CD4-positive, alpha-beta memory T cell (primary cell): ENCODE results near the gene HIGD1A. TPM values are rescaled to one million over a fixed set of nuclear protein-coding genes. Genes with fewer than 3 reads are reported as not detected.

ENCODE experiments used
- CTCF ChIA-PET: fragments of 350-600 bp; sonication (Branson Sonifier 250); formaldehyde crosslinking; loops from one replicate; lab custom pipeline; 2021; ENCODE audit warnings: inconsistent platforms; ENCODE audit not compliant: partially characterized antibody; lab: Charles Lee
- POLR2A ChIA-PET: fragments of 350-600 bp; sonication (Branson Sonifier 250); formaldehyde crosslinking; loops from one replicate; lab custom pipeline; 2021; ENCODE audit not compliant: partially characterized antibody; lab: Charles Lee
- DNase-seq, 5 donors: peaks; one replicate each; pipeline versions ENCODE4 v3.0.0 to v3.0.0-alpha.2; 2020 to 2022; ENCODE audit warnings: mixed read lengths in 1 of 5
- H3K27ac ChIP-seq: one replicate; pipeline ENCODE4 v1.7.0; 2013; ENCODE audit warnings: low read depth, low read length
- H3K27me3 ChIP-seq: 2 replicates; pipeline ENCODE4 v1.7.0; 2013; ENCODE audit warnings: mild to moderate bottlenecking, low read length, moderate library complexity; ENCODE audit not compliant: insufficient read depth
- H3K36me3 ChIP-seq: 2 replicates; pipeline ENCODE4 v1.7.0; 2013; ENCODE audit warnings: mild to moderate bottlenecking, low read length, moderate library complexity; ENCODE audit not compliant: insufficient read depth
- H3K4me1 ChIP-seq: 2 replicates; pipeline ENCODE4 v1.7.0; 2013; ENCODE audit warnings: mild to moderate bottlenecking, low read length, moderate library complexity; ENCODE audit not compliant: insufficient read depth
- H3K4me3 ChIP-seq, 2 donors: one replicate each; pipeline ENCODE4 v1.7.0; 2013; ENCODE audit warnings: low read length in 2 of 2, mild to moderate bottlenecking in 1 of 2
- H3K9me3 ChIP-seq, 2 donors: one replicate each; pipeline ENCODE4 v1.7.0; 2013; ENCODE audit warnings: low read length in 2 of 2, control low read depth in 1 of 2; ENCODE audit not compliant: control insufficient read depth in 1 of 2
- H3K27ac Mint-ChIP-seq, 7 donors: one replicate each; pipeline ENCODE4 v1.8.0; 2020 to 2021; ENCODE audit warnings: mixed read lengths in 7 of 7, mild to moderate bottlenecking in 6 of 7, inconsistent platforms in 3 of 7, moderate library complexity in 3 of 7
- H3K27me3 Mint-ChIP-seq, 2 donors: one replicate each; pipeline ENCODE4 v1.8.0; 2020 to 2021; ENCODE audit warnings: mixed read lengths in 2 of 2
- H3K36me3 Mint-ChIP-seq, 2 donors: one replicate each; pipeline ENCODE4 v1.8.0; 2020 to 2021; ENCODE audit warnings: mixed read lengths in 2 of 2, inconsistent platforms in 1 of 2, mild to moderate bottlenecking in 1 of 2
- H3K4me1 Mint-ChIP-seq, 4 donors: one replicate each; pipeline ENCODE4 v1.8.0; 2020 to 2021; ENCODE audit warnings: mixed read lengths in 4 of 4, mild to moderate bottlenecking in 1 of 4
- H3K4me3 Mint-ChIP-seq, 8 donors: one replicate each; pipeline ENCODE4 v1.8.0; 2020 to 2021; ENCODE audit warnings: mixed read lengths in 8 of 8, mild to moderate bottlenecking in 7 of 8, moderate library complexity in 6 of 8, inconsistent platforms in 3 of 8
- H3K9me3 Mint-ChIP-seq, 8 donors: one replicate each; pipeline ENCODE4 v1.8.0; 2020 to 2021; ENCODE audit warnings: mixed read lengths in 8 of 8, mild to moderate bottlenecking in 5 of 8, inconsistent platforms in 3 of 8, moderate library complexity in 1 of 8
- intact Hi-C: fragments of 100-400 bp; cut with micrococcal nuclease; formaldehyde crosslinking; loops from one replicate; pipeline ENCODE4 v1.15.1; 2023
- polyA plus RNA-seq, 2 donors: library from polyadenylated mRNA; unstranded; fragments of 300-500 nt; fragmentation: Illumina TruSeq; gene quantifications; one replicate each; pipeline ENCODE4 v1.2.3, GENCODE V29; 2021
- total RNA-seq, 2 experiments: library from RNA; stranded (reverse); gene quantifications; one replicate each; pipeline ENCODE4 v1.2.3, GENCODE V29; 2021

HIGD1A gene
- 10 to 100 TPM; 24.3 to 26.7 TPM for total RNA-seq
- 100 to 1,000 TPM in 1 of 2 donors, 10 to 100 TPM in 1; 91.3 to 157 TPM for polyA plus RNA-seq

DNA sequence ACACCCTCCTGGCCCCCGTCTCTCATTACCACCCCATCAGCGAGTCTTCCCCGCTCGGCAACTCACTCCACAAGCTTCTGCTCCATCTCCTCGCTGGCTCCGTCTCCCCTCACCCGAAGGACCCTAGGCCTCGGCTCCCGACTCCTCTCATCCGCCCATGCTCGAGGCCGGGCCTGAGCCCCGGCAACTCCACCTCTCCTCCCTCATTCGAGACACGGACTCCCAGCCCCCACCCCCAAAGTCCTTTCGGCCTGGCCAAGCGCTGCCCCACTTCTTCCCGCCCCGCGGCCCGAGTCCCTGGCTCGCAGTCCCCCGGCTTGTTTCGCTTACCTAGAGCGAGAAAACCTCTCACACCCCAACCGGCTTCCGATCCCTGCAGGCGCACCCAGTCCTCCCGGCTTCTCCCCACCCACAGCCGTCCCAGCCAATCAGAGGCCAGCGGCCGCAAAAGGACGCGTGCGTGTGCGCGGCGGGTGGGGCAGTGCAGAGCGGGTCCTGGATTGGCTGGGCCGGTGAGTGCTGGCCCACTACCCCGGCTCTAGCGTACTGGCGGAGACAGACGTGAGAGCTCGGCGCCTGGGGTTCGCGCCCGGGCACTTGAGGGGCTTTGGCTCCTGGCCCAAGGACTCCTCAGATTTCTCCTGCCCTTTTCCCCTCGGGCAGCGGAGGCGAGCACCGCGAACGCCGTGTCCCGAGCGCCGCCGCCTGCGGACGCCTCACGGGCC, at the start of gene HIGD1A:
HIGD1A (minus strand) TSS at position 385 of the 725 bp plus-strand sequence. CDS start 10,237 bp downstream, outside the sequence.
- Mint-ChIP-seq H3K27me3 (peaks cover 6% of the 10 kb centered on the region in 2 donors), H3K4me3 (peak within 1 kb of the TSS; percentile 94 to 98 (median 96)), H3K9me3 (no peaks in the 10 kb centered on the region), H3K4me1 (peaks cover 24 to 57% (median 37%) of the 10 kb centered on the region in 4 donors), H3K36me3 (peaks cover 0 to 11% of the 10 kb centered on the region in 2 donors), H3K27ac (peak within 1 kb of the TSS; percentile 91 to 99 (median 96))
- Histone ChIP-seq H3K9me3 (no peaks in the 10 kb centered on the region), H3K27ac (peak within 1 kb of the TSS; percentile 81), H3K4me1 (peaks cover 38% of the 10 kb centered on the region), H3K4me3 (peak within 1 kb of the TSS; percentile 86 to 88), H3K27me3 (no peaks in the 10 kb centered on the region), H3K36me3 (no peaks in the 10 kb centered on the region)
- POLR2A ChIA-PET: interaction anchor here (0.6 to 1.2 kb wide), 6 partner anchors 9 to 376 kb away, joined by 3 read pairs; partner anchors contain the start of gene SEC22C
- intact Hi-C loops: loop anchor here (1.0 to 2.0 kb wide), 4 partner anchors 27 to 222 kb away; partner anchors contain the start of gene CCDC13
- DNase-seq: peak; percentile 90 to 92 (median 91)
- CTCF ChIA-PET: interaction anchor here (1.0 to 4.8 kb wide), 4 partner anchors 10 to 59 kb away, joined by 3 to 15 read pairs (median 5); no protein-coding TSS in a partner anchor

DNA sequence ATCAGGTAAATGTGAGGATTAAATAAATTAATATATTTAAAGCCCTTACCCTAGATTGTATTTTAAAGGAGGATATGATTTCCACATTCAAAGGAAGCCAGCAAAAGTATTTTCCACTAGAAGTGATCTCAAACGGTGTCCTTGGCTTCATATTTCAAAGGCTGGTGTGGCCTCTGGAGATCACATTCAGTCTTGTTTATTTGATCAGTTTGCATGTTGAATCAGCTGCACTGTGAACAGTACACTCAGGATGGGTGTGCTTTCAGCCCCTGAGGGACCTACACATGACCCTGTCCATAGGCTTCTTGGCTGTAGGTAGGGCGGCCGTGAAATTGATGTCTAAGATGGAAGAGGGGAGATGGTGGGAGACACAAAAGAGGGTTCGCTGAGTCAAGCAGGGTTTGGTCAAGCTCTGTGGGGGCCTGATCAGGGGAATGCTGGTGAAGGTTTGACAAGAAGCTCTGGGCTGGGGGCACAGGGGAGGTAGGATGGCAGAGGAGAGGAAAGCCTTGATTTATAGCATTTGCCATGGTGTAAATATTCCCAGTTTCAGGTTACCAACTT, 49.5 kb upstream of the HIGD1A start:
- H3K36me3 ChIP-seq: no peaks in the 10 kb centered on the region
- intact Hi-C loops: no loop called here
- no peaks in the 10 kb centered on the region for H3K9me3 Mint-ChIP-seq
- H3K27ac ChIP-seq: no peak overlapping the region
- no peaks in the 10 kb centered on the region for H3K4me1 ChIP-seq
- H3K4me1 Mint-ChIP-seq: no peaks in the 10 kb centered on the region
- peaks cover 9 to 13% of the 10 kb centered on the region in 2 donors for H3K27me3 Mint-ChIP-seq
- no peak overlapping the region for H3K4me3 ChIP-seq
- no peak overlapping the region for H3K27ac Mint-ChIP-seq
- POLR2A ChIA-PET: no interaction called here
- no peak for DNase-seq
- H3K9me3 ChIP-seq: no peaks in the 10 kb centered on the region
- H3K4me3 Mint-ChIP-seq: no peak overlapping the region
- no peaks in the 10 kb centered on the region for H3K36me3 Mint-ChIP-seq
- CTCF ChIA-PET: no interaction called here
- no peaks in the 10 kb centered on the region for H3K27me3 ChIP-seq

DNA sequence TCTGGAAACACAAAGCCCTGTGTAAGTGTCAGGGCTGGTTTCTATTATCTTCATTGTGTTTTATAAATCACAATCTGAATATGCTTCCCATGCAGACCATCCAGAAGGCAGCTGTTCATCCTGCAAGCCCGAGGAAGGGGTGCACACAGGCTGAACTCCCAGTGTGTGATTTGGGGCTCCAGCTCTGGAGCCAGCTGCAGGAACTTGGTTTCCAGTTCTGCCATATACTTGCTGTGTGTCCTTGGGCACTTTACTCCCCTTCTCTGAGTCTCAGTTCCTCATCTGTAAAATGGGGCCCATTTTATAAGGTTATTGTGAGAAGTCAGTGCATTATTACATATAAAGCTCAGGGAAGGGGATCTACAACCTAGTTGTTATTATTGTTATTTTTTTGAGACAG, 48.8 kb upstream of the HIGD1A start:
- no peak overlapping the region for H3K4me3 Mint-ChIP-seq
- no peak overlapping the region for H3K27ac Mint-ChIP-seq
- ChIA-PET CTCF (no interaction called here), POLR2A (no interaction called here)
- no peaks in the 10 kb centered on the region for H3K27me3 ChIP-seq
- intact Hi-C loops: no loop called here
- H3K9me3 ChIP-seq: no peaks in the 10 kb centered on the region
- H3K36me3 ChIP-seq: no peaks in the 10 kb centered on the region
- no peak overlapping the region for H3K27ac ChIP-seq
- no peaks in the 10 kb centered on the region for H3K4me1 Mint-ChIP-seq
- H3K9me3 Mint-ChIP-seq: no peaks in the 10 kb centered on the region
- no peaks in the 10 kb centered on the region for H3K36me3 Mint-ChIP-seq
- H3K27me3 Mint-ChIP-seq: peaks cover 9% of the 10 kb centered on the region in 2 donors
- H3K4me3 ChIP-seq: no peak overlapping the region
- H3K4me1 ChIP-seq: no peaks in the 10 kb centered on the region
- no peak for DNase-seq

DNA sequence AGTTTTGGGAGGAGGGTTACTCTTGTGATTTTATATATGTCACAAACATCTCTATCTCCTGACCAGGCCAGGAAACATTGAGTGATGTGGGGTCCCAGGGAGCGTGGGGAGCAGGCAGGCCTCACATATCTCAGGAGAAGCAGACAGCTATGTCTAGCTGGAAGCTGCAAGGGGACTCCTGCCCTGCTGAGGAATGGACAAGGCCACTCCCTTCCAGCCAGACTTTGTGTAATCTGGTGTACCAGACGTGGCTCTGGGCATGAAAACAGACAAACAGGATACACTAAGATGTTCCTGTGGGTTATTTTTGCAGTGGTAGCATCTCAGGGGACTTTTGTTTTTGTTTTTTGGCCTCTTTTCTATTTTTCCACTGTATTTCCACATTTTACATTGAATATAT, 48.2 kb upstream of the HIGD1A start:
- no peaks in the 10 kb centered on the region for H3K36me3 Mint-ChIP-seq
- peaks cover 9% of the 10 kb centered on the region in 2 donors for H3K27me3 Mint-ChIP-seq
- Histone ChIP-seq H3K9me3 (no peaks in the 10 kb centered on the region), H3K27me3 (no peaks in the 10 kb centered on the region), H3K4me1 (peaks cover under 1% of the 10 kb centered on the region), H3K36me3 (no peaks in the 10 kb centered on the region), H3K4me3 (no peak overlapping the region), H3K27ac (no peak overlapping the region)
- peaks cover 0 to 4% (median under 1%) of the 10 kb centered on the region in 4 donors for H3K4me1 Mint-ChIP-seq
- H3K9me3 Mint-ChIP-seq: no peaks in the 10 kb centered on the region
- intact Hi-C loops: no loop called here
- POLR2A ChIA-PET: no interaction called here
- CTCF ChIA-PET: interaction anchor here (1.0 kb wide), 2 partner anchors 13 to 29 kb away, joined by 4 to 6 read pairs; no protein-coding TSS in a partner anchor
- H3K27ac Mint-ChIP-seq: no peak overlapping the region
- H3K4me3 Mint-ChIP-seq: no peak overlapping the region
- no peak for DNase-seq

DNA sequence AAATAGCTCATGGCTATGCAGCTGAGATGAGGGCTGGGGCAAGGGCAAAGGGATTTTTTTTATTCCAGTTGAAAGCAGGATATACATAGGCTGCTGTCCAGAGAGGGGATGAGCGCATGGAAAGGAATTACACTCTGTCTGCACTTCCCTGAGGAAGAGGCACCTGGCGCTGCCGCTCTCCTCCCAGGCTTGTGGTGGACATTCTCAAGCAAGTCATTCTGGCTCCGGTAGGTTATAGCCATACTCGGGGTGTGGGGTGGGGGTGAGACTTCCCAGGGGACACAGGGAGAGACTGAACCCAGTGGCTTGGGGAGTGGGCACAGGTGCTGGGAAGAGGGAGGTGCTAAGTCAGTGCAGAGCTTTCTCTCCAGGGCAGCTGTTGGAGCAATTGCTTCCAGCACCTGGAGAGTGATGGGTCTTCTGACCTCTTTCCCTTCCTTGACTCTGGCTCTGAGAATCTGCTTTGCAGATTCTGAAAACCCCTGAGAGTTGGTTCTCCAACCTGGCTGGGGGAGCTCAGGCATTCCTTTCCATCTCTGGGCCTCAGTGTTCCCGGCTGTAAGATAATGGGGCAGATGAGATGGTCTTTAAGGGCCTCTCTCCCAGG, 47.0 kb upstream of the HIGD1A start:
- no peaks in the 10 kb centered on the region for H3K9me3 Mint-ChIP-seq
- no peaks in the 10 kb centered on the region for H3K36me3 Mint-ChIP-seq
- no peak overlapping the region for H3K4me3 ChIP-seq
- H3K36me3 ChIP-seq: no peaks in the 10 kb centered on the region
- no peak overlapping the region for H3K27ac Mint-ChIP-seq
- no peak overlapping the region for H3K4me3 Mint-ChIP-seq
- no peaks in the 10 kb centered on the region for H3K27me3 ChIP-seq
- H3K9me3 ChIP-seq: no peaks in the 10 kb centered on the region
- peaks cover 7% of the 10 kb centered on the region for H3K4me1 ChIP-seq
- no peak overlapping the region for H3K27ac ChIP-seq
- intact Hi-C loops: no loop called here
- CTCF ChIA-PET: interaction anchor here (1.0 kb wide), 2 partner anchors 12 to 30 kb away, joined by 4 to 6 read pairs; no protein-coding TSS in a partner anchor
- H3K4me1 Mint-ChIP-seq: peaks cover 4 to 14% (median 8%) of the 10 kb centered on the region in 4 donors
- no peak for DNase-seq
- H3K27me3 Mint-ChIP-seq: peaks cover 7 to 9% of the 10 kb centered on the region in 2 donors
- POLR2A ChIA-PET: no interaction called here

GRCh38 chr3:42850263-42850662, 46.0 kb upstream of the HIGD1A start:
- H3K36me3 ChIP-seq: no peaks in the 10 kb centered on the region
- no peak overlapping the region for H3K27ac ChIP-seq
- H3K4me1 Mint-ChIP-seq: peaks cover 4 to 14% (median 8%) of the 10 kb centered on the region in 4 donors
- ChIA-PET POLR2A (no interaction called here), CTCF (no interaction called here)
- H3K4me1 ChIP-seq: peaks cover 7% of the 10 kb centered on the region
- no peak for DNase-seq
- H3K27me3 Mint-ChIP-seq: peaks cover 4 to 6% of the 10 kb centered on the region in 2 donors
- H3K36me3 Mint-ChIP-seq: no peaks in the 10 kb centered on the region
- H3K9me3 ChIP-seq: no peaks in the 10 kb centered on the region
- H3K4me3 Mint-ChIP-seq: no peak overlapping the region
- H3K27ac Mint-ChIP-seq: no peak overlapping the region
- H3K4me3 ChIP-seq: no peak overlapping the region
- intact Hi-C loops: no loop called here
- H3K27me3 ChIP-seq: no peaks in the 10 kb centered on the region
- no peaks in the 10 kb centered on the region for H3K9me3 Mint-ChIP-seq

DNA sequence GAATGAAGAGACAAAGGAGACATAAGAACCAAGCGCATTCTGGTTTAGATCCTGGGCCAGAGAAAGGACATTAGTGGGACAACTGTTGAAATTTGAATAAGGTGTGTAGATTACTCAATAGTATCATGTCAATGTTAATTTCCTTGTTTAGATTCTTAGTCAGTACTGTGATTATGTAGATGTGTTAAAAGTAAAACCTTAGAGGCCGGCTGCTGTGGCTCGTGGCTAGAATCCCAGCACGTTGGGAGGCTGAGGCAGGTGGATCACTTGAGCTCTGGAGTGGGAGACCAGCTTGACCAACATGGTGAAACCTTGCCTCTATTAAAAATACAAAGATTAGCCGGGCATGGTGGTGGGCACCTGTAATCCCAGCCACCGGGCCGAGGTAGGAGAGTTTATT, 44.7 kb upstream of the HIGD1A start:
- Histone ChIP-seq H3K4me3 (no peak overlapping the region), H3K27me3 (no peaks in the 10 kb centered on the region), H3K36me3 (no peaks in the 10 kb centered on the region), H3K9me3 (no peaks in the 10 kb centered on the region), H3K27ac (no peak overlapping the region), H3K4me1 (peaks cover 7% of the 10 kb centered on the region)
- Mint-ChIP-seq H3K36me3 (no peaks in the 10 kb centered on the region), H3K27me3 (peaks cover 3% of the 10 kb centered on the region in 2 donors), H3K4me3 (no peak overlapping the region), H3K9me3 (no peaks in the 10 kb centered on the region), H3K4me1 (peaks cover 4 to 14% (median 8%) of the 10 kb centered on the region in 4 donors), H3K27ac (no peak overlapping the region)
- ChIA-PET CTCF (no interaction called here), POLR2A (no interaction called here)
- intact Hi-C loops: no loop called here
- DNase-seq: no peak
